Adrenal gland (tissue), 12 donors: Measurements from ENCODE around the gene IFIT2. TPM values are rescaled to one million over a fixed set of nuclear protein-coding genes. Genes with fewer than 3 reads are reported as not detected.

ENCODE experiments used
- DNase-seq, 7 donors: peaks; one replicate each; pipeline ENCODE4 v3.0.0-alpha.2; 2019 to 2020
- H3K27ac ChIP-seq, 5 donors: fragments of 200-600 bp; sonication (generic) in 4 of 5; 1 replicate in 3 of 5; 2 replicates in 2 of 5; pipeline versions ENCODE4 v1.5.1 to v1.8.0; 2016 to 2020; ENCODE audit warnings: mild to moderate bottlenecking in 1 of 5
- H3K27me3 ChIP-seq: fragments of 200-600 bp; 2 replicates; pipeline ENCODE4 v1.8.0; 2021
- H3K36me3 ChIP-seq, 2 donors: fragments of 200-600 bp; replicated peaks in 1 of 2; 1 replicate in 1 of 2; 2 replicates in 1 of 2; pipeline versions ENCODE4 v1.5.1 to v1.8.0; 2018 to 2022
- H3K4me1 ChIP-seq, 2 donors: fragments of 200-600 bp; replicated peaks in 1 of 2; 1 replicate in 1 of 2; 2 replicates in 1 of 2; pipeline versions ENCODE4 v1.5.1 to v1.8.0; 2018 to 2021
- H3K4me3 ChIP-seq, 4 donors: fragments of 200-600 bp; sonication (generic) in 3 of 4; one replicate each; pipeline ENCODE4 v1.5.1; 2016 to 2018
- H3K9me3 ChIP-seq, 3 donors: fragments of 200-600 bp; sonication (generic) in 1 of 3; replicated peaks in 1 of 3; 1 replicate in 2 of 3; 2 replicates in 1 of 3; pipeline versions ENCODE4 v1.5.1 to v1.8.0; 2016 to 2021
- POLR2A ChIP-seq, 2 donors: fragments of 450-650 bp; IDR thresholded peaks; one replicate each; pipeline ENCODE4 v1.6.1; 2017; ENCODE audit warnings: antibody characterized with exemption in 2 of 2, mild to moderate bottlenecking in 2 of 2, moderate library complexity in 1 of 2
- WGBS, 4 donors: extraction: QIAGEN DNeasy Blood & Tissue Kit in 2 of 4; methylation state at CpG; one replicate each; pipeline versions ENCODE4 v1.1.5 to v1.1.7; 2013 to 2017; 5-methylcytosine and 5-hydroxymethylcytosine counted together
- intact Hi-C, 2 donors: fragments of 100-400 bp; cut with DNase I; formaldehyde crosslinking; loops; one replicate each; pipeline versions ENCODE4 v1.14.1 to v1.15.0; 2022 to 2023
- polyA plus RNA-seq, 3 donors: library from polyadenylated mRNA; stranded (reverse); fragments of 200-250 nt in 2 of 3; fragments of 350-450 nt in 1 of 3; fragmentation: Illumina TruSeq in 1 of 3; extraction: RNeasy Lipid Tissue Mini Kit (QIAGEN cat#74804) in 1 of 3; gene quantifications; one replicate each; pipeline ENCODE4 v1.2.3, GENCODE V29; 2013 to 2014
- total RNA-seq, 9 donors: library from RNA; depleted of rRNA in 4 of 9; stranded (reverse); fragments of >200 nt in 4 of 9; fragments of 120-200 nt in 1 of 9; fragmentation: NEBNext Ultra II Directional in 1 of 9; extraction: Animal tissue kit (Norgen Biotek cat#: 25700) in 1 of 9; gene quantifications; one replicate each; pipeline versions ENCODE4 v1.1.0 to v1.2.4, GENCODE V29; 2013 to 2023
- TF ChIP-seq, protein P1 (sequence below), 6 experiments: fragments of 450-650 bp in 4 of 6; fragments of 200-600 bp in 2 of 6; sonication (generic) in 1 of 6; IDR thresholded peaks; 1 replicate in 5 of 6; 2 replicates in 1 of 6; pipeline versions ENCODE4 v1.5.1 to v1.8.0; 2016 to 2021; ENCODE audit warnings: antibody characterized with exemption in 6 of 6, mild to moderate bottlenecking in 2 of 6, moderate library complexity in 1 of 6
- donor health status: healthy with polysubstance abuse.
- donor health status: Bipolar disorder and iron deficiency.
- donor health status: DM: yes; HTN: yes; CAD: no.
- donor health status: DM: no; HTN: no; CAD: no.
- donor health status: DM: no; HTN: no; CAD: no.
- donor health status: DM: yes; HTN: yes; CAD: no.

IFIT2 gene
- total and polyA plus RNA-seq, 12 donors: 4.0 to 30.0 (median 11.4) TPM

GRCh38 chr10:89307269-89307577, 5.4 kb downstream of the IFIT2 start:
- no peaks in the 10 kb centered on the region for H3K9me3 ChIP-seq
- DNase-seq: no peak
- H3K36me3 ChIP-seq: peaks cover 0 to 12% of the 10 kb centered on the region in 2 donors
- peaks cover 15 to 31% of the 10 kb centered on the region in 2 donors for H3K4me1 ChIP-seq
- H3K27me3 ChIP-seq: no peaks in the 10 kb centered on the region
- TF ChIP-seq, protein P1, sequence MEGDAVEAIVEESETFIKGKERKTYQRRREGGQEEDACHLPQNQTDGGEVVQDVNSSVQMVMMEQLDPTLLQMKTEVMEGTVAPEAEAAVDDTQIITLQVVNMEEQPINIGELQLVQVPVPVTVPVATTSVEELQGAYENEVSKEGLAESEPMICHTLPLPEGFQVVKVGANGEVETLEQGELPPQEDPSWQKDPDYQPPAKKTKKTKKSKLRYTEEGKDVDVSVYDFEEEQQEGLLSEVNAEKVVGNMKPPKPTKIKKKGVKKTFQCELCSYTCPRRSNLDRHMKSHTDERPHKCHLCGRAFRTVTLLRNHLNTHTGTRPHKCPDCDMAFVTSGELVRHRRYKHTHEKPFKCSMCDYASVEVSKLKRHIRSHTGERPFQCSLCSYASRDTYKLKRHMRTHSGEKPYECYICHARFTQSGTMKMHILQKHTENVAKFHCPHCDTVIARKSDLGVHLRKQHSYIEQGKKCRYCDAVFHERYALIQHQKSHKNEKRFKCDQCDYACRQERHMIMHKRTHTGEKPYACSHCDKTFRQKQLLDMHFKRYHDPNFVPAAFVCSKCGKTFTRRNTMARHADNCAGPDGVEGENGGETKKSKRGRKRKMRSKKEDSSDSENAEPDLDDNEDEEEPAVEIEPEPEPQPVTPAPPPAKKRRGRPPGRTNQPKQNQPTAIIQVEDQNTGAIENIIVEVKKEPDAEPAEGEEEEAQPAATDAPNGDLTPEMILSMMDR (IDR thresholded peaks at IDR 0.05): no peak
- TF ChIP-seq POLR2A (IDR thresholded peaks at IDR 0.05): no peak
- H3K4me3 ChIP-seq: no peak overlapping the region
- intact Hi-C loops: no loop called here
- H3K27ac ChIP-seq: no peak overlapping the region

GRCh38 chr10:89308266-89308665, 6.4 kb downstream of the IFIT2 start:
- intact Hi-C loops: no loop called here
- H3K36me3 ChIP-seq: peaks cover 0 to 12% of the 10 kb centered on the region in 2 donors
- H3K4me3 ChIP-seq: no peak overlapping the region
- H3K27me3 ChIP-seq: no peaks in the 10 kb centered on the region
- no peak overlapping the region for H3K27ac ChIP-seq
- WGBS, 4 donors: 92 to 96% (median 94%) methylated on average over 6 of the region's 6 CpGs
- H3K9me3 ChIP-seq: no peaks in the 10 kb centered on the region
- no peak for DNase-seq
- peaks cover 4 to 21% of the 10 kb centered on the region in 2 donors for H3K4me1 ChIP-seq
- TF ChIP-seq, protein P1 (IDR thresholded peaks at IDR 0.05): no peak
- no peak for TF ChIP-seq POLR2A (IDR thresholded peaks at IDR 0.05)

GRCh38 chr10:89308736-89309135, 6.9 kb downstream of the IFIT2 start:
- no peak for DNase-seq
- Histone ChIP-seq H3K4me1 (peaks cover 0 to 16% of the 10 kb centered on the region in 2 donors), H3K27me3 (no peaks in the 10 kb centered on the region), H3K9me3 (no peaks in the 10 kb centered on the region), H3K36me3 (peaks cover 0 to 12% of the 10 kb centered on the region in 2 donors), H3K27ac (no peak overlapping the region), H3K4me3 (no peak overlapping the region)
- no peak for TF ChIP-seq POLR2A (IDR thresholded peaks at IDR 0.05)
- TF ChIP-seq, protein P1 (IDR thresholded peaks at IDR 0.05): no peak
- WGBS, 4 donors: 94 to 98% (median 96%) methylated on average over 4 of the region's 4 CpGs
- intact Hi-C loops: no loop called here

GRCh38 chr10:89309156-89310055, 7.6 kb downstream of the IFIT2 start:
- Histone ChIP-seq H3K36me3 (peaks cover 0 to 12% of the 10 kb centered on the region in 2 donors), H3K9me3 (no peaks in the 10 kb centered on the region), H3K4me3 (no peak overlapping the region), H3K27ac (no peak overlapping the region), H3K27me3 (no peaks in the 10 kb centered on the region), H3K4me1 (peaks cover 0 to 9% of the 10 kb centered on the region in 2 donors)
- no peak for TF ChIP-seq POLR2A (IDR thresholded peaks at IDR 0.05)
- TF ChIP-seq, protein P1 (IDR thresholded peaks at IDR 0.05): no peak
- DNase-seq: no peak
- WGBS, 4 donors: 87 to 92% (median 89%) methylated on average over 7 of the region's 7 CpGs
- intact Hi-C loops: no loop called here
